Neuronal stem cell (in vitro differentiated cells): ENCODE data around the gene DBX1. TPM values are rescaled to one million over a fixed set of nuclear protein-coding genes. Genes with fewer than 3 reads are reported as not detected.

Source experiments
- DNase-seq: peaks from one replicate; pipeline ENCODE4 v3.0.0-alpha.2; 2013; ENCODE audit warnings: low spot score
- H2AFZ ChIP-seq: one replicate; pipeline ENCODE4 v1.6.1; 2013; ENCODE audit warnings: mild to moderate bottlenecking, low read length, inconsistent platforms
- H2AK5ac ChIP-seq: 2 replicates; pipeline ENCODE4 v1.6.1; 2013; ENCODE audit warnings: low read depth, mild to moderate bottlenecking, inconsistent platforms, low read length, moderate library complexity, mixed read lengths
- H2BK120ac ChIP-seq: 2 replicates; pipeline ENCODE4 v1.6.1; 2013; ENCODE audit warnings: low read depth, mild to moderate bottlenecking, inconsistent platforms, low read length, moderate library complexity, mixed read lengths
- H2BK12ac ChIP-seq: one replicate; pipeline ENCODE4 v1.6.1; 2013; ENCODE audit warnings: low read length, inconsistent platforms
- H2BK15ac ChIP-seq: 2 replicates; pipeline ENCODE4 v1.6.1; 2013; ENCODE audit warnings: mild to moderate bottlenecking, low read length, inconsistent platforms, mixed read lengths
- H2BK5ac ChIP-seq: one replicate; pipeline ENCODE4 v1.6.1; 2013; ENCODE audit warnings: inconsistent platforms, mild to moderate bottlenecking, low read length, moderate library complexity
- H3K14ac ChIP-seq: one replicate; pipeline ENCODE4 v1.6.1; 2013; ENCODE audit warnings: low read length, inconsistent platforms
- H3K18ac ChIP-seq: 2 replicates; pipeline ENCODE4 v1.6.1; 2013; ENCODE audit warnings: low read length, inconsistent platforms
- H3K23ac ChIP-seq: 2 replicates; pipeline ENCODE4 v1.6.1; 2013; ENCODE audit warnings: low read depth, mild to moderate bottlenecking, mixed read lengths, low read length, inconsistent platforms; ENCODE audit not compliant: poor library complexity
- H3K27ac ChIP-seq: replicated peaks from 3 replicates; pipeline ENCODE4 v1.5.1; 2013; ENCODE audit warnings: low read length, inconsistent platforms
- H3K27me3 ChIP-seq, 3 experiments: 2 replicates each; pipeline ENCODE4 v1.6.1; 2013; ENCODE audit warnings: low read length in 3 of 3, mild to moderate bottlenecking in 2 of 3, inconsistent platforms in 1 of 3, low read depth in 1 of 3, mixed read lengths in 1 of 3, moderate library complexity in 1 of 3; ENCODE audit not compliant: control insufficient read depth in 3 of 3, insufficient read depth in 3 of 3
- H3K36me3 ChIP-seq, 2 donors: replicated peaks in 1 of 2; 2 replicates each; pipeline ENCODE4 v1.6.1; 2013; ENCODE audit warnings: low read length in 2 of 2; ENCODE audit not compliant: control insufficient read depth in 2 of 2, insufficient read depth in 2 of 2
- H3K4ac ChIP-seq: 2 replicates; pipeline ENCODE4 v1.6.1; 2013; ENCODE audit warnings: inconsistent platforms, mild to moderate bottlenecking, low read length, moderate library complexity
- H3K4me1 ChIP-seq, 2 donors: 1 replicate in 1 of 2; 2 replicates in 1 of 2; pipeline ENCODE4 v1.6.1; 2013; ENCODE audit warnings: low read length in 2 of 2, low read depth in 1 of 2; ENCODE audit not compliant: control insufficient read depth in 2 of 2, insufficient read depth in 1 of 2
- H3K4me2 ChIP-seq: one replicate; pipeline ENCODE4 v1.6.1; 2013; ENCODE audit warnings: mild to moderate bottlenecking, low read length, inconsistent platforms; ENCODE audit not compliant: insufficient read depth, poor library complexity, severe bottlenecking
- H3K4me3 ChIP-seq, 2 donors: 2 replicates each; pipeline ENCODE4 v1.5.1; 2013; ENCODE audit warnings: low read length in 2 of 2, mild to moderate bottlenecking in 2 of 2, inconsistent platforms in 1 of 2, moderate library complexity in 1 of 2
- H3K79me1 ChIP-seq: one replicate; pipeline ENCODE4 v1.6.1; 2013; ENCODE audit warnings: low read depth, mild to moderate bottlenecking, inconsistent platforms, low read length, moderate library complexity
- H3K9ac ChIP-seq: one replicate; pipeline ENCODE4 v1.6.1; 2013; ENCODE audit warnings: mild to moderate bottlenecking, low read depth, low read length, inconsistent platforms; ENCODE audit not compliant: poor library complexity
- H3K9me3 ChIP-seq, 2 donors: replicated peaks in 1 of 2; 2 replicates each; pipeline versions ENCODE3 to v1.6.1; 2013; ENCODE audit warnings: low read length in 2 of 2, mild to moderate bottlenecking in 2 of 2, inconsistent platforms in 1 of 2, low read depth in 1 of 2, mixed read lengths in 1 of 2, moderate library complexity in 1 of 2; ENCODE audit not compliant: control insufficient read depth in 2 of 2, insufficient read depth in 1 of 2
- H4K8ac ChIP-seq: one replicate; pipeline ENCODE4 v1.6.1; 2013; ENCODE audit warnings: low read depth, mild to moderate bottlenecking, inconsistent platforms, low read length, moderate library complexity
- H4K91ac ChIP-seq: one replicate; pipeline ENCODE4 v1.6.1; 2013; ENCODE audit warnings: low read length, low read depth, mild to moderate bottlenecking, inconsistent platforms; ENCODE audit not compliant: poor library complexity
- WGBS, 2 donors: extraction: QIAGEN DNeasy Blood & Tissue Kit; methylation state at CpG; one replicate each; pipeline ENCODE4 v1.1.7; 2013; ENCODE audit warnings: missing lambda C conversion rate in 2 of 2, mixed read lengths in 1 of 2; ENCODE audit not compliant: insufficient read length in 2 of 2, insufficient replicate concordance in 1 of 2; ENCODE audit errors: extremely low coverage in 2 of 2; 5-methylcytosine and 5-hydroxymethylcytosine counted together
- polyA plus RNA-seq, 2 experiments: library from polyadenylated mRNA; stranded (reverse); fragments of 200-250 nt; gene quantifications; one replicate each; pipeline ENCODE4 v1.2.3, GENCODE V29; 2013

Gene DBX1
- 0.39 TPM for polyA plus RNA-seq (2013, experiment 1 of 2)
- 0.43 TPM for polyA plus RNA-seq (2013, experiment 2 of 2)

- Histone ChIP-seq H3K4ac (no peak within 1 kb of the TSS), H4K8ac (no peak within 1 kb of the TSS), H3K4me2 (peak within 1 kb of the TSS; percentile 42), H3K79me1 (no peaks in the 10 kb centered on the region), H4K91ac (no peak within 1 kb of the TSS), H3K23ac (peak within 1 kb of the TSS; percentile 29), H3K27me3 (peaks cover 17 to 100% (median 44%) of the 10 kb centered on the region in 3 experiments), H2AFZ (no peak within 1 kb of the TSS), H2BK12ac (no peak within 1 kb of the TSS), H3K4me1 (peaks cover 10 to 42% of the 10 kb centered on the region in 2 donors), H2BK5ac (no peak within 1 kb of the TSS), H2BK15ac (no peak within 1 kb of the TSS), H2AK5ac (no peak within 1 kb of the TSS), H3K14ac (no peak within 1 kb of the TSS), H3K27ac (no peak within 1 kb of the TSS), H3K9ac (no peak within 1 kb of the TSS), H3K36me3 (no peaks in the 10 kb centered on the region), H3K9me3 (no peaks in the 10 kb centered on the region), H3K18ac (peak within 1 kb of the TSS; percentile 68), H2BK120ac (peak within 1 kb of the TSS; percentile 61), H3K4me3 (peak within 1 kb of the TSS in 1 of 2 donors; percentile 9)
- DNase-seq: no peak
- no CpG with 5 or more reads among the region's 30 CpGs for WGBS, 2 donors
Measured at GRCh38 chr11:20160425-20161229, at the start of gene DBX1. Gene DBX1, minus strand, starts transcription at chr11:20160475. Its CDS starts 151 bp downstream, at chr11:20160324.

GRCh38 chr11:20208622-20209111 is 48.4 kb upstream of the DBX1 start:
- no peaks in the 10 kb centered on the region for H3K36me3 ChIP-seq
- no peak overlapping the region for H3K4ac ChIP-seq
- no peak overlapping the region for H3K14ac ChIP-seq
- no peak overlapping the region for H3K9ac ChIP-seq
- WGBS, 2 donors: no CpG with 5 or more reads among the region's 16 CpGs
- H3K4me2 ChIP-seq: peak overlapping the region; percentile 12
- no peak overlapping the region for H2BK120ac ChIP-seq
- H3K18ac ChIP-seq: peak overlapping the region; percentile 71
- no peak overlapping the region for H3K23ac ChIP-seq
- H2AFZ ChIP-seq: peak overlapping the region; percentile 58
- H3K27me3 ChIP-seq: peaks cover 0 to 74% (median 0%) of the 10 kb centered on the region in 3 experiments
- peaks cover 5 to 26% of the 10 kb centered on the region in 2 donors for H3K4me1 ChIP-seq
- H2BK12ac ChIP-seq: no peak overlapping the region
- peak; percentile 87 for DNase-seq
- no peak overlapping the region for H4K8ac ChIP-seq
- no peak overlapping the region for H2AK5ac ChIP-seq
- H2BK15ac ChIP-seq: no peak overlapping the region
- no peaks in the 10 kb centered on the region for H3K9me3 ChIP-seq
- peak overlapping the region; percentile 96 for H3K27ac ChIP-seq
- H4K91ac ChIP-seq: no peak overlapping the region
- no peak overlapping the region for H2BK5ac ChIP-seq
- H3K4me3 ChIP-seq: no peak overlapping the region
- no peaks in the 10 kb centered on the region for H3K79me1 ChIP-seq

DNA sequence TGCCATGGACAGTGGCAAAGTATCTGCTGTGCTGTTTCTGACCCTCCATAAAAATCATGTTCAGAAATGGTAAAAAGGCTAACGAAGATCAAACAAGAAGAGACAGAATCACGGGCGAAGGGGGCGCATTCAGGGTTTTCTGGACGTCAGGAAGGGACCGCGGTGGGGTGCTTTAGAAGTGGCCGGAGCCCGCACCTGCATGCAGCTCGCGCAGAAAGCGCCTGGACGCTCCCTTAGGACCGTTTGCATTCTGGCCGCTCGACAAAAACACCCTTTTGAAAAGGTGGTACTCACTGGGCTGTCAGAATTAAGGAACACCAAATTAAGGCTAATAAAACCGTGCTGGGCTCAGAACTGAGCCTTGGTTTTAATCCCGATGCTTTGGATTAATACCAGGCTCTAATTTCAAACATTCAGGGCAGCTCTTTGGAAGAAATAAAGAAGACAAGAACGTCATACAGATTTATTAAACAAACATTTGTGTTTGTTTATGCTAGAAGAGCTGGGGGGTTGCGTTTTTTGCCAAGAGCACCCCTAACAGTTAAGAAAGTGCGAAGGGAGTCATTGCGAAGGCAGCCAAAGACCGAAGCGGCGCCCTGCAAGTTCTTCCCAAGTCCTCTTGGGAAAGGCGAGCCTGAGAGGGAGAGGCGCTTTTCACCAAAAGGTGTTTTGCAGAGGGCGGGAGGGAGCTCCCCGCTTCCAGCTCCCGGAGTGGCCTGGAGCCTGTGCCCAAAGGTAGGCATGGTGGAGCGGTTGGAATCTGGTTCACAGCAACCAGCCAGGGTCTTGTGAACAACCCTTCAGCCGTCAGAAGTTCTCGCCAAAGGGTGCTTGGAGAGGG is 47.7 kb upstream of the DBX1 start:
- no peak overlapping the region for H3K9ac ChIP-seq
- H3K4me3 ChIP-seq: no peak overlapping the region
- H3K9me3 ChIP-seq: no peaks in the 10 kb centered on the region
- H2BK12ac ChIP-seq: no peak overlapping the region
- peak overlapping the region; percentile 71 for H3K18ac ChIP-seq
- H3K27ac ChIP-seq: peak overlapping the region; percentile 96
- H2AFZ ChIP-seq: peak overlapping the region; percentile 58
- H2BK120ac ChIP-seq: no peak overlapping the region
- H3K36me3 ChIP-seq: no peaks in the 10 kb centered on the region
- H3K4me1 ChIP-seq: peaks cover 5 to 26% of the 10 kb centered on the region in 2 donors
- peak overlapping the region; percentile 40 for H3K4me2 ChIP-seq
- no peak overlapping the region for H3K14ac ChIP-seq
- WGBS, 2 donors: no CpG with 5 or more reads among the region's 33 CpGs
- H4K8ac ChIP-seq: no peak overlapping the region
- no peak overlapping the region for H2BK5ac ChIP-seq
- no peak overlapping the region for H2AK5ac ChIP-seq
- H4K91ac ChIP-seq: no peak overlapping the region
- H2BK15ac ChIP-seq: no peak overlapping the region
- H3K79me1 ChIP-seq: no peaks in the 10 kb centered on the region
- H3K23ac ChIP-seq: no peak overlapping the region
- no peak overlapping the region for H3K4ac ChIP-seq
- H3K27me3 ChIP-seq: peaks cover 0 to 75% (median 0%) of the 10 kb centered on the region in 3 experiments
- DNase-seq: peak; percentile 20

GRCh38 chr11:20205807-20206206 is 45.5 kb upstream of the DBX1 start:
- peaks cover 5 to 26% of the 10 kb centered on the region in 2 donors for H3K4me1 ChIP-seq

More at GRCh38 chr11:20205807-20206206, 45.5 kb upstream of the DBX1 start:
- no peaks in the 10 kb centered on the region for H3K9me3 ChIP-seq
- H4K91ac ChIP-seq: no peak overlapping the region
- H4K8ac ChIP-seq: no peak overlapping the region
- no peak overlapping the region for H2BK5ac ChIP-seq
- peaks cover 0 to 83% (median 1%) of the 10 kb centered on the region in 3 experiments for H3K27me3 ChIP-seq
- no peak overlapping the region for H3K9ac ChIP-seq
- no peak overlapping the region for H3K14ac ChIP-seq
- H2BK120ac ChIP-seq: no peak overlapping the region
- no peak overlapping the region for H3K4ac ChIP-seq
- H2AK5ac ChIP-seq: no peak overlapping the region
- no peaks in the 10 kb centered on the region for H3K79me1 ChIP-seq
- H3K23ac ChIP-seq: no peak overlapping the region
- H3K18ac ChIP-seq: no peak overlapping the region
- H3K4me3 ChIP-seq: no peak overlapping the region
- H3K4me2 ChIP-seq: no peak overlapping the region
- no peak overlapping the region for H3K27ac ChIP-seq
- H2BK12ac ChIP-seq: no peak overlapping the region
- H2BK15ac ChIP-seq: no peak overlapping the region
- H2AFZ ChIP-seq: no peak overlapping the region
- no peak for DNase-seq
- no peaks in the 10 kb centered on the region for H3K36me3 ChIP-seq
